ENCODE results near the gene SPATC1L.
"Not testable (repeated sequence)": the region's sequence is repeated elsewhere in the genome, so short reads cannot be mapped to it uniquely, and the experiment has no call there.

SPATC1L gene

GRCh38 chr21:46182548-46183336 is 1.5 kb downstream of the SPATC1L start:
- DNase-seq: no peak

- DNase-seq: no peak
Measured at GRCh38 chr21:46181953-46182547, 2.2 kb downstream of the SPATC1L start.

GRCh38 chr21:46181436-46181835 is 2.8 kb downstream of the SPATC1L start:
- no peak for DNase-seq

GRCh38 chr21:46180778-46181391 is 3.4 kb downstream of the SPATC1L start:
- DNase-seq: no peak

- no peak for DNase-seq
Measured at GRCh38 chr21:46180079-46180722, 4.1 kb downstream of the SPATC1L start.

GRCh38 chr21:46179708-46180078 is 4.6 kb downstream of the SPATC1L start:
- DNase-seq: no peak

GRCh38 chr21:46178961-46179360 is 5.3 kb downstream of the SPATC1L start:
- no peak for DNase-seq

- DNase-seq: not testable (repeated sequence)
Measured at GRCh38 chr21:46176443-46177129, 7.7 kb downstream of the SPATC1L start.

GRCh38 chr21:46173573-46173972 is 10.7 kb downstream of the SPATC1L start:
- no peak for DNase-seq

GRCh38 chr21:46172863-46173528 is 11.3 kb downstream of the SPATC1L start:
- DNase-seq: no peak

- DNase-seq: no peak
Measured at GRCh38 chr21:46171996-46172862, 12.0 kb downstream of the SPATC1L start.

GRCh38 chr21:46171585-46171984 is 12.7 kb downstream of the SPATC1L start:
- no peak for DNase-seq

GRCh38 chr21:46170436-46171193 is 13.6 kb downstream of the SPATC1L start:
- not testable (repeated sequence) for DNase-seq

GRCh38 chr21:46168659-46169386 is 15.4 kb downstream of the SPATC1L start:
- no peak for DNase-seq

- no peak for DNase-seq
Measured at GRCh38 chr21:46168238-46168637, 16.0 kb downstream of the SPATC1L start.

- DNase-seq: no peak
Measured at GRCh38 chr21:46165098-46165497, 19.2 kb downstream of the SPATC1L start.

GRCh38 chr21:46163380-46163779 is 20.9 kb downstream of the SPATC1L start:
- no peak for DNase-seq

GRCh38 chr21:46161633-46162592 is 22.3 kb downstream of the SPATC1L start:
- DNase-seq: no peak
